ENCODE results near the gene SYK. TPM values are rescaled to one million over a fixed set of nuclear protein-coding genes. Genes with fewer than 3 reads are reported as not detected.

The SYK gene
- total RNA-seq, 1 donor from 2014 or later, result 88.9 TPM

DNA sequence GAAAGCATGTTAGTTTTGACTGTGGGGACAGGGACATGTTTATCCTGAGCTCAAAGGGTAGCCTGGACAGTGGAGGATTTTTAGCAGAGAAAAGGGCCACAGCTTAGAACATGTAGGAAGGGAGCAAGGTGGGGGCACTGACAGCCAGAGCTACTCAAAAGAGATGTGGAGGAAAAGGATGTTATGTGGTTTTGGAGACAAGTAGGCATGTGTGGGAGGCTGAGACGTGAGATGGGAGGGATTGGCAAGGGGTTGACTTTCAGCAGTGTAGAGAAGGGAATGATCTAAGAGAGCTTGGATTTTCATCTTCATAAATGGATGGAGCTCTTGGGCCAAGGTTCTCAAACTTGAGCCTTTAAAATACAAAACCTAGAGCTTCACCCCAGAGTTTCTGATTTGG lies 24.0 kb downstream of the SYK start:
- Histone ChIP-seq H3K36me3 (no peaks in the 10 kb centered on the region), H3K9me3 (no peaks in the 10 kb centered on the region), H3K4me3 (no peak overlapping the region), H3K4me1 (no peaks in the 10 kb centered on the region), H3K27ac (no peak overlapping the region), H3K27me3 (ENCODE audit: low read depth) (no peaks in the 10 kb centered on the region)
- TF ChIP-seq, protein P1, sequence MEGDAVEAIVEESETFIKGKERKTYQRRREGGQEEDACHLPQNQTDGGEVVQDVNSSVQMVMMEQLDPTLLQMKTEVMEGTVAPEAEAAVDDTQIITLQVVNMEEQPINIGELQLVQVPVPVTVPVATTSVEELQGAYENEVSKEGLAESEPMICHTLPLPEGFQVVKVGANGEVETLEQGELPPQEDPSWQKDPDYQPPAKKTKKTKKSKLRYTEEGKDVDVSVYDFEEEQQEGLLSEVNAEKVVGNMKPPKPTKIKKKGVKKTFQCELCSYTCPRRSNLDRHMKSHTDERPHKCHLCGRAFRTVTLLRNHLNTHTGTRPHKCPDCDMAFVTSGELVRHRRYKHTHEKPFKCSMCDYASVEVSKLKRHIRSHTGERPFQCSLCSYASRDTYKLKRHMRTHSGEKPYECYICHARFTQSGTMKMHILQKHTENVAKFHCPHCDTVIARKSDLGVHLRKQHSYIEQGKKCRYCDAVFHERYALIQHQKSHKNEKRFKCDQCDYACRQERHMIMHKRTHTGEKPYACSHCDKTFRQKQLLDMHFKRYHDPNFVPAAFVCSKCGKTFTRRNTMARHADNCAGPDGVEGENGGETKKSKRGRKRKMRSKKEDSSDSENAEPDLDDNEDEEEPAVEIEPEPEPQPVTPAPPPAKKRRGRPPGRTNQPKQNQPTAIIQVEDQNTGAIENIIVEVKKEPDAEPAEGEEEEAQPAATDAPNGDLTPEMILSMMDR (IDR thresholded peaks at IDR 0.05), result no peak
- intact Hi-C loops (cut with DNase I), result no loop called here
- no peak for DNase-seq
- ATAC-seq, result no peak

- H3K27ac ChIP-seq, result no peak overlapping the region
- TF ChIP-seq, protein P1 (IDR thresholded peaks at IDR 0.05), result no peak
These were observed 24.9 kb downstream of the SYK start for GRCh38 chr9:90826326-90827020.

GRCh38 chr9:90827181-90827871 lies 25.7 kb downstream of the SYK start:
- intact Hi-C loops (cut with DNase I), result no loop called here
- Histone ChIP-seq H3K36me3 (no peaks in the 10 kb centered on the region), H3K27ac (peak overlapping the region; percentile 21), H3K9me3 (no peaks in the 10 kb centered on the region), H3K4me1 (no peaks in the 10 kb centered on the region), H3K4me3 (no peak overlapping the region), H3K27me3 (ENCODE audit: low read depth) (no peaks in the 10 kb centered on the region)
- DNase-seq (no peak), ATAC-seq (peak; percentile 67 to 87)
- TF ChIP-seq, protein P1 (IDR thresholded peaks at IDR 0.05), result no peak

More at GRCh38 chr9:90826326-90827020, 24.9 kb downstream of the SYK start:
- no peaks in the 10 kb centered on the region for H3K4me1 ChIP-seq
- DNase-seq (no peak), ATAC-seq (no peak)
- intact Hi-C loops (cut with DNase I), result no loop called here
- H3K4me3 ChIP-seq, result no peak overlapping the region
- no peaks in the 10 kb centered on the region for H3K9me3 ChIP-seq
- H3K27me3 ChIP-seq (ENCODE audit: low read depth), result no peaks in the 10 kb centered on the region
- H3K36me3 ChIP-seq, result no peaks in the 10 kb centered on the region

GRCh38 chr9:90830051-90830450 lies 28.4 kb downstream of the SYK start:
- no peaks in the 10 kb centered on the region for H3K9me3 ChIP-seq
- intact Hi-C loops (cut with DNase I), result no loop called here
- no peak for DNase-seq
- no peak for ATAC-seq
- H3K27ac ChIP-seq, result no peak overlapping the region
- H3K27me3 ChIP-seq (ENCODE audit: low read depth), result no peaks in the 10 kb centered on the region
- H3K36me3 ChIP-seq, result no peaks in the 10 kb centered on the region
- no peak overlapping the region for H3K4me3 ChIP-seq
- TF ChIP-seq, protein P1 (IDR thresholded peaks at IDR 0.05), result no peak
- H3K4me1 ChIP-seq, result peaks cover 2% of the 10 kb centered on the region

- Histone ChIP-seq H3K27me3 (ENCODE audit: low read depth) (no peaks in the 10 kb centered on the region), H3K9me3 (no peaks in the 10 kb centered on the region), H3K4me1 (peaks cover 7% of the 10 kb centered on the region), H3K27ac (no peak overlapping the region), H3K4me3 (no peak overlapping the region), H3K36me3 (no peaks in the 10 kb centered on the region)
- ATAC-seq, result no peak
- intact Hi-C loops (cut with DNase I), result no loop called here
- TF ChIP-seq, protein P1 (IDR thresholded peaks at IDR 0.05), result no peak
- DNase-seq, result no peak
These were observed 29.4 kb downstream of the SYK start for GRCh38 chr9:90830977-90831376.
